Keratinocyte (primary cell): ENCODE data around the gene B3GLCT. TPM values are rescaled to one million over a fixed set of nuclear protein-coding genes. Genes with fewer than 3 reads are reported as not detected.

Experiments used
- DNase-seq: peaks from one replicate; pipeline ENCODE4 v3.0.0-alpha.2; 2011; ENCODE audit warnings: low read depth, missing footprints, low spot score
- FAIRE-seq: peaks from 2 replicates; lab custom pipeline; 2011; peaks lifted over from hg19 to GRCh38; lab: Jason Lieb, UNC
- H2AFZ ChIP-seq: 2 replicates; pipeline ENCODE4 v1.6.0; 2012; ENCODE audit warnings: low read length, control low read depth, inconsistent platforms; ENCODE audit not compliant: control insufficient read depth
- H3K27ac ChIP-seq: 2 replicates; pipeline ENCODE4 v1.5.1; 2011; ENCODE audit warnings: low read length; ENCODE audit not compliant: control insufficient read depth, insufficient read depth
- H3K27me3 ChIP-seq: 3 replicates; pipeline ENCODE4 v1.6.0; 2011; ENCODE audit warnings: low read length; ENCODE audit not compliant: control insufficient read depth, insufficient read depth; ENCODE audit errors: extremely low read depth
- H3K36me3 ChIP-seq, 2 experiments: 2 replicates in 1 of 2; 3 replicates in 1 of 2; pipeline ENCODE4 v1.5.1; 2011; ENCODE audit warnings: low read length in 2 of 2, mild to moderate bottlenecking in 1 of 2; ENCODE audit not compliant: control insufficient read depth in 2 of 2, insufficient read depth in 2 of 2; ENCODE audit errors: extremely low read depth in 1 of 2
- H3K4me1 ChIP-seq: 3 replicates; pipeline ENCODE4 v1.5.1; 2011; ENCODE audit warnings: low read length; ENCODE audit not compliant: control insufficient read depth, insufficient read depth; ENCODE audit errors: extremely low read depth
- H3K4me2 ChIP-seq: 3 replicates; pipeline ENCODE4 v1.6.0; 2011; ENCODE audit warnings: low read depth, low read length; ENCODE audit not compliant: control insufficient read depth, insufficient read depth; ENCODE audit errors: extremely low read depth
- H3K4me3 ChIP-seq, 3 experiments: fragments of 200-600 bp in 1 of 3; sonication (generic) in 1 of 3; 2 replicates in 2 of 3; 3 replicates in 1 of 3; pipeline ENCODE4 v1.5.1; 2011 to 2016; ENCODE audit warnings: low read length in 3 of 3, mild to moderate bottlenecking in 3 of 3, control low read depth in 2 of 3, inconsistent platforms in 1 of 3, low read depth in 1 of 3, mixed read lengths in 1 of 3, mixed run types in 1 of 3, moderate library complexity in 1 of 3; ENCODE audit not compliant: control insufficient read depth in 2 of 3, insufficient read depth in 2 of 3; ENCODE audit errors: extremely low read depth in 1 of 3
- H3K79me2 ChIP-seq: 2 replicates; pipeline ENCODE4 v1.6.0; 2012; ENCODE audit warnings: low read length; ENCODE audit not compliant: control insufficient read depth, insufficient read depth
- H3K9ac ChIP-seq: 3 replicates; pipeline ENCODE4 v1.6.0; 2011; ENCODE audit warnings: low read length; ENCODE audit not compliant: control insufficient read depth, insufficient read depth; ENCODE audit errors: extremely low read depth
- H3K9me1 ChIP-seq: 3 replicates; pipeline ENCODE4 v1.6.0; 2011; ENCODE audit warnings: low read length; ENCODE audit not compliant: control insufficient read depth, insufficient read depth; ENCODE audit errors: extremely low read depth
- H3K9me3 ChIP-seq: 2 replicates; pipeline ENCODE4 v1.5.1; 2012; ENCODE audit warnings: low read depth, low read length; ENCODE audit not compliant: control insufficient read depth
- H4K20me1 ChIP-seq: 3 replicates; pipeline ENCODE4 v1.6.0; 2011; ENCODE audit warnings: low read length; ENCODE audit not compliant: control insufficient read depth, insufficient read depth; ENCODE audit errors: extremely low read depth
- CTCF ChIP-seq, 3 experiments: IDR thresholded peaks in 1 of 3; conservative IDR thresholded peaks in 1 of 3; optimal IDR thresholded peaks in 1 of 3; 2 replicates in 2 of 3; 3 replicates in 1 of 3; pipeline versions ENCODE3 to v1.5.1; 2011; ENCODE audit warnings: low read length in 3 of 3, mild to moderate bottlenecking in 3 of 3, moderate library complexity in 2 of 3, control low read depth in 1 of 3, inconsistent platforms in 1 of 3; ENCODE audit not compliant: insufficient read depth in 2 of 3; ENCODE audit errors: extremely low read depth in 1 of 3
- EZH2 ChIP-seq: IDR thresholded peaks from one replicate; pipeline ENCODE4 v1.6.1; 2012; ENCODE audit warnings: inconsistent platforms, mild to moderate bottlenecking, low read length, moderate library complexity
- dilution Hi-C: fragments of 300-500 bp; cut with MboI; formaldehyde crosslinking; loops from one replicate; pipeline ENCODE4 v1.7.0; 2020; ENCODE audit warnings: low sequenced_read_pairs; ENCODE audit not compliant: extremely low pct_ligation_motif_present
- polyA plus RNA-seq, 5 experiments: library from polyadenylated mRNA; depleted of rRNA in 3 of 5; stranded (reverse) in 3 of 5; stranded (forward) in 1 of 5; unstranded in 1 of 5; fragments of >200 nt; gene quantifications; 1 replicate in 1 of 5; 2 replicates in 3 of 5; 3 replicates in 1 of 5; pipeline versions ENCODE4 v1.2.1 to v1.2.3, GENCODE V29; 2011 to 2012; ENCODE audit warnings: missing spikeins in 2 of 5, low read depth in 1 of 5, low replicate concordance in 1 of 5

B3GLCT gene
- polyA plus RNA-seq, 1 donor (not counting 4 experiments of a cell fraction or from before 2014, with no cell fraction given) = 4.4 TPM

- Histone ChIP-seq H3K27me3 (peaks cover 16% of the 10 kb centered on the region), H3K9me1 (no peaks in the 10 kb centered on the region), H3K27ac (no peak overlapping the region), H3K4me2 (no peak overlapping the region), H3K36me3 (no peaks in the 10 kb centered on the region), H3K9ac (no peak overlapping the region), H3K9me3 (no peaks in the 10 kb centered on the region), H3K4me1 (no peaks in the 10 kb centered on the region), H3K79me2 (no peaks in the 10 kb centered on the region), H2AFZ (no peak overlapping the region), H4K20me1 (no peaks in the 10 kb centered on the region), H3K4me3 (no peak overlapping the region)
- TF ChIP-seq EZH2 = no peak
- FAIRE-seq = no peak
- no peak for DNase-seq
- dilution Hi-C loops = no loop called here
These were observed 150.8 kb downstream of the B3GLCT start for GRCh38 chr13:31350560-31350959.

- Histone ChIP-seq H3K79me2 (no peaks in the 10 kb centered on the region), H2AFZ (no peak overlapping the region), H3K4me2 (no peak overlapping the region), H3K9me3 (no peaks in the 10 kb centered on the region), H3K9me1 (no peaks in the 10 kb centered on the region), H3K36me3 (no peaks in the 10 kb centered on the region), H3K27me3 (peaks cover 16% of the 10 kb centered on the region), H3K27ac (no peak overlapping the region), H3K4me3 (no peak overlapping the region), H3K4me1 (no peaks in the 10 kb centered on the region), H4K20me1 (no peaks in the 10 kb centered on the region), H3K9ac (no peak overlapping the region)
- FAIRE-seq (no peak), DNase-seq (no peak)
- dilution Hi-C loops = no loop called here
- TF ChIP-seq CTCF (optimal IDR thresholded peaks at IDR 0.05 in 1 of 3, IDR thresholded peaks at IDR 0.05 in 1 of 3, conservative IDR thresholded peaks at IDR 0.05 in 1 of 3; ENCODE audit: extremely low read depth in 1 of 3, insufficient read depth in 2 of 3, low read length in 3 of 3) (no peak), EZH2 (no peak)
These were observed 151.6 kb downstream of the B3GLCT start for GRCh38 chr13:31351376-31351775.

GRCh38 chr13:31352467-31352866 lies 152.7 kb downstream of the B3GLCT start:
- DNase-seq (no peak), FAIRE-seq (no peak)
- Histone ChIP-seq H3K36me3 (no peaks in the 10 kb centered on the region), H3K4me3 (no peak overlapping the region), H4K20me1 (no peaks in the 10 kb centered on the region), H3K27me3 (peaks cover 16% of the 10 kb centered on the region), H3K9ac (no peak overlapping the region), H3K79me2 (no peaks in the 10 kb centered on the region), H2AFZ (no peak overlapping the region), H3K9me1 (no peaks in the 10 kb centered on the region), H3K4me1 (no peaks in the 10 kb centered on the region), H3K27ac (no peak overlapping the region), H3K9me3 (no peaks in the 10 kb centered on the region), H3K4me2 (no peak overlapping the region)
- dilution Hi-C loops = no loop called here
- no peak for TF ChIP-seq CTCF (optimal IDR thresholded peaks at IDR 0.05 in 1 of 3, IDR thresholded peaks at IDR 0.05 in 1 of 3, conservative IDR thresholded peaks at IDR 0.05 in 1 of 3; ENCODE audit: extremely low read depth in 1 of 3, insufficient read depth in 2 of 3, low read length in 3 of 3)
